ENCODE measurements around the gene S100A13.
A peak's percentile ranks its signal among the peaks of the same experiment; 100 is the strongest.
"Not testable (repeated sequence)": the region's sequence is repeated elsewhere in the genome, so short reads cannot be mapped to it uniquely, and the experiment has no call there.

S100A13 gene

DNA sequence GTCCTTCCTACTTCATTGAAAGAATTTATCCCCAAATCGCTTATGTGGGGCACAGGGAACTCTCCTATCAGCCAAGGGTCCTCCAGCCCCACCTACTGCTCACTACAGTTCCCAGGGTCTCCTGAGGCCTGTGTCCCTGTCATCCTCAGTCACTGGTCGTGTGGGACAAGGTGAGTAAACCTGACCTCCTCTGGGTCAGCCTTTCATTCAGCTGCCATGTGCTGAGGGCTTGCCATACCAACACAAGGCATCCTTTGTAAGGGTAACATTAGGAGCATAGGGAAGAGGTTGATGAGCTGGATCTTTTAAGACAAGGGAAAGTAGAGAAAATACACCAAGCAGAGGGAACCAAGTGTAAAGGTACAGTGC lies 20.0 kb upstream of the S100A13 start:
- DNase-seq, result no peak

DNA sequence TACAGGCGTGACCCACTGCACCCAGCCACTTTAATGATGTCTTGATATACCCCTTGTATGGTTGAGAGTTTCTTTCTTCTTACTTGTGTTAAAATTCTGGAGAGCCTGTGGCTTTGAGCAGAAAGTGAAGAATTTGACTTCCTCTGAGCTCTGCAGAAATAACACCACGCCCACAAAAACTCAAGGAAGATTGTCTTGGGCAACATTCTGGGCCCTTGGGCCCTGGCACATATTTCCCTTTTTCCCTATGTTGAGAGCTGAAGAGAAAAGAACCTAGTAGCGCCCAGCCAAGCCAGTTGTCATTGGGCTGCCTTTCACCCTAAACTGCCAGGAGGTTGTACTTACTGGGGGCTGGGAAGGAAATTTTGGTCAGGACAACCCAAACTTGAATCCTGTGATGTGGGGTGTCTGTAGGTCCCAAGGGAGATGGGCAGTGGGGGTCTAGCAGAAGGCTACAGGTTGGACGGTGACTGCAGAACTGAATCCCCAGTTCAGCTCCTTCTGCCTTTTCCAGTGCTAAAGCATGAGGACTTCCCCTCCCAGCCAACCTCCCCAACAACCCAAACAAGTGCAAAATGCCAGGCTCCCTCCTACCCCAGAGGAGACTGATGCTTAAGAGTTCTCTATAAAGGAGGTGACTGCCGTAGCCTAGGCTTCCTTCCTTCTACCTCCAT lies 19.5 kb upstream of the S100A13 start:
- DNase-seq, result no peak

- DNase-seq, result no peak
These were observed 16.5 kb upstream of the S100A13 start for GRCh38 chr1:153643816-153644215.

GRCh38 chr1:153643100-153643499 lies 15.8 kb upstream of the S100A13 start:
- DNase-seq, result no peak

DNA sequence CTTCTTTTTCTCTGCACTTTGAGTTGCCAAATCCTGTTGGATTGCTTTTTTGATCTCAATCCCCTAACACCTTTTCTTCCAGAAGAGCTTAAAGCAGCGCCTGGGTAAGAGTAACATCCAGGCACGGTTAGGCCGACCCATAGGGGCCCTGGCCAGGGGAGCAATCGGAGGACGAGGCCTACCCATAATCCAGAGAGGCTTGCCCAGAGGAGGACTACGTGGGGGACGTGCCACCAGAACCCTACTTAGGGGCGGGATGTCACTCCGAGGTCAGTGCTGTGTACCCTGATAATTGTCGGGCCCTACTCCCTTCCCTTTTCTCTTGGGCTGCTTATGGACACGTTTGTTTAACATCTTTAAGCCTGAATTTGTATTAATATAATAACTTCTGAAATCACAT lies 14.9 kb upstream of the S100A13 start:
- no peak for DNase-seq

- DNase-seq, result no peak
These were observed 13.6 kb upstream of the S100A13 start for GRCh38 chr1:153640861-153641260.

GRCh38 chr1:153640213-153640612 lies 12.9 kb upstream of the S100A13 start:
- not testable (repeated sequence) for DNase-seq

DNA sequence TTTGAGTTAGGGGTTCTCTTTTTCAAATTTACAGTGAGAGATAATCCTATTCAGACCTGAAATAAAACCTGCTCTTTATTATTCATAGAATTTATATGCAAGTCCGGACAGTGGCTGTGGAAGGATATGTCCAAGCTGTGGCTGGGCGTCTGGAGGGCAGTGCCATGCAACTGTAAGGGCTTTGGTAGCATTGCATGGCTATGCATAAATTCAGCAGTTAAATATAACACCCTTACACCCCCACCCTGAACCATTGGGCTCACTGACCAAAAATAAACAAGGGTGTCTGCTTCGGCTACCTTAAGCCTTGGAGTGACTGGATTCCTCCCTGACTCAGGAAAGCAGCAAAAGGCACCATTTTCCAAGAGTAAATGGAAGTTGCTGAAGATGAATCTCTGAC lies 12.0 kb upstream of the S100A13 start:
- DNase-seq, result no peak

DNA sequence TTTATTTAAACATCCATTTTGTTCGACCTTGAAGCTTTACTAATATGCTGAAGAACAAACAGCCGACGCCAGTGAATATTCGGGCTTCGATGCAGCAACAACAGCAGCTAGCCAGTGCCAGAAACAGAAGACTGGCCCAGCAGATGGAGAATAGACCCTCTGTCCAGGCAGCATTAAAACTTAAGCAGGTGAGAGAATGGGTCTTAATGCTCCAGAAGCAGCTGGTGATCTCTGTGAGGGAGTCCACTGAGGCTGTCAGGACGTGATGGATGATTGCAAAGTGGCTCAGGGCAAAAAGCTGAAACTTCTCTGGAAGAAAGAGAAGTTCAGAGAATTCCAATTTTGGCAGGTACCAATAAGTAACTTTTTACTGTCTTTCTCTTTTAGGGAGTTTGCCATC lies 11.0 kb upstream of the S100A13 start:
- no peak for DNase-seq

DNA sequence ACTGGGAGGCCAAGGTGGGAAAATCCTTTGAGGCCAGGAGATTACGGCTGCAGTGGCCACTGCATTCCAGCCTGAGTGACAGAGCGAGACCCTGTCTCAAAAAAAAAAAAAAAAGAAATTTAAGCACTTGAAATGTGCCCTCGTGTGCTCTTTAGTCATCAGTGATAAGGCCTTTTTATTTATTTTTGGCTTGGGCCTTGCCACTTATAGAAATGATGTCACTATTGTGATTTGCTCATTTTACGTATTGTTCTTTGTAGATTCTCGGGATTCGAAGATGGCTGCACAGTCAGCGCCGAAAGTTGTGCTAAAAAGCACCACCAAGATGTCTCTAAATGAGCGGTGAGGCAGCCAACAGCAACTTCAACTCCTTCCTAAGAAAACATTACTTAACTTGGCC lies 9.0 kb upstream of the S100A13 start:
- no peak for DNase-seq

- DNase-seq, result no peak
These were observed 8.6 kb upstream of the S100A13 start for GRCh38 chr1:153635872-153636271.

DNA sequence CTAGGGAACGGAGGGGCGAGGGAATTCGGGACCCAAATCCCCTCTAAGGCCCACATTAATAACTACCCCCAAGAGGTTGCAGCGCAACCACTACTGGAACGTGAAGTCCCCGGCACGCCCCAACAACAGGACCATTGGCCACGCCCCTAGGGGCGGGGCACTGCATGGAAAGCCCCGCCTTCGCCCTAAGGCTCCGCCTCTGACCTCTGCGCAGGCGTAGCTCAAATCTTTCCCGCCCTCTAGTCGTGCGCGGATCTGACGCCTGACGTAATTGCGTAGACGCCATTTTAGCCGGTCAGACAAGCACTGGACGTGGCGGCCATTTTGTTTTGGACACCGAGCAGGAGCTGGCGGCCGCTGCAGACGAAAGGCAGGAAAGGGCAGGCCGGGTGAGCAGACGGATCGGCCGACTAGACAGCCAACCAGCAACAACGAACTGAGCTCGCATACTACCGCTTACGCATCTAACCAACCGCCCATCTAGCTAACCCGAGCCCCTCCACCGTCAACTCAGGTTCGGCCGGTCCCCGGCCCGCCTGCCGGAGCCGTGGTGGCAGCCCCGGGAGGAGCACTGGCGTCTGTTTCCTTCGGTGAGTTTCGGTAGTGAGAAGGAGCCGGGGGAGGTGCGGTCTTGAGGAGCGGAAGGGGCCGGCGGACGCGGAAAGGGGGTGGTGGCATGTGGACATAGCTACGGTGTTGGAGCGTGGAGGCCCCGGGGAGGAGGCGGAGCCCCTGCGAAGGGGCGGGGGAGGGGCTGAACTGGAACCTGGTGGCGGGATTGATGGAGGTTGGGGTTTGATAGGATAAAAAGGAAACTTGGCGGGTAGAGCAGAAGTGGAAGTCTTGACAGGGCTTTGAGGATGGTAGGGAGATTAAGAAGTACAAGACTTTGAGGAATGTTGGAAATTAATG lies 6.7 kb upstream of the S100A13 start, which contains the start of gene CHTOP:
Gene CHTOP (plus strand): TSS at position 313 of the 912 bp plus-strand sequence. CDS start 2,523 bp downstream, outside the sequence.
- peak; percentile 94 for DNase-seq

DNA sequence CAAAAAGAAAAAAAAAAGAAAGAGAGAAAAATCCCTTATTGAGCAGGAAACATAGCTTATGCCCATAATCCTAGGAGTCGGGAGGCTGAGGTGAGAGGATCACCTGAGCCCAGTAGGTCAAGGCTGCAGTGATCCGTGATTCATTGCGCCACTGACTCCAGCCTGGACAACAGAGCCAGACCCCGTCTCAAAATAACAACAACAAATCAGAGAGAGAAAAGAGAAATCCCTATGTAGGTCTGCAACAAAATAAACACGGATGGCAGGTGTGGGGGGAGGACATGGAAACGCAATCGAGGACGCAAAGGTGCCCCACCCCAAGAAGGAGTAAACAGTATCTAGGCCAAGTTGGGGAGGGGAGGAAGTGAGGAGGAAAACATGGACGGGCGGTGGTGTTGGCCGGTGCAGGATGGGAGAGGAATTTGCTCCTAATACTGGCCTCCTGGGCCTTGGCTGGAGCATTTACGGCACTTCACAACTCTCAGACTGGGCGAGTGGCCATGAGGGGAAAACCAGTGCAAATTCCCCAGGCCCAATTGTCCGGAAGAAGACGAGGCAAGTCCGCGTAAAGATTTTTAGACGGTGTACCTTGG lies 6.0 kb upstream of the S100A13 start:
- DNase-seq, result no peak

- no peak for DNase-seq
These were observed 4.0 kb upstream of the S100A13 start for GRCh38 chr1:153631047-153632022.

- DNase-seq, result no peak
These were observed 3.1 kb upstream of the S100A13 start for GRCh38 chr1:153630384-153630783.

- DNase-seq, result no peak
These were observed 2.7 kb upstream of the S100A13 start for GRCh38 chr1:153629971-153630370.

- DNase-seq, result no peak
These were observed 2.0 kb upstream of the S100A13 start for GRCh38 chr1:153629343-153629665.

DNA sequence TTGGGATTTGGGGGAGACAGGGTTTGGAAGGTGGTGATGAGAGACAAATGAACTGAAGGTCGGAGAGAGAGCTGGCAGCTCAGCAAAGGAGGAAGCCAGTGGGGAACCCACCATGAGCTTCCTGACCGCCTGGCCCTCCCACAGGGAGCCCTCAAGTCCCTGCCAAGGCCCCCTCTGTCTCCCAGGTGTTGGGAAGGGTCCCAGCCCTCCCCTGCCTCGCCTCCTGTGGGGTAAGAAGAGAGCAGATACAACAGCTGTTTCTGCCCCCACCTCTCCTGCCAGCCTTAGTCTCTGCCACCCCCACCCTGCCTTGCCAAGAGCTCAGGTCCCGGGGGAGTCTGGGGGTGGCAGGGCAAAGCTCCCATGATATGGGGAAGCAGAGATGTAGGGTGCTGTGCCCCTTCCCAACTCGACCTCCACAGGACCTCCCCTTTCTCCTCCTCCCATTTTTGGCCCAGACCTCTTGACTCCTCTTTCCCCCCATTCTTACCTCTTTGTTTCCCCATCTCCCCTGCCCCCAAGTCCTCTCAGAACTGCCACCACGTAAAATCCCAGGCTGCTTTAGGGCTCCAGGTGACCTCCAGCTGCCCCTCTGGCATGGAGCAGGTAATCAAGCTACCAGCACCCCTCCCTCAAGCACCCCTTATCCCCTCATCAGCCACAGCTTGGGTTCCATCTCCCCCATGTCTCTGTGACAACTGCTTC lies 1.5 kb upstream of the S100A13 start:
- DNase-seq, result no peak

GRCh38 chr1:153627715-153628626 lies 666 bp upstream of the S100A13 start, which contains the start of gene S100A1:
TSS of gene S100A1 (plus strand) at chr1:153628434. CDS start at chr1:153630522, 2,088 bp downstream.
- no peak for DNase-seq

DNA sequence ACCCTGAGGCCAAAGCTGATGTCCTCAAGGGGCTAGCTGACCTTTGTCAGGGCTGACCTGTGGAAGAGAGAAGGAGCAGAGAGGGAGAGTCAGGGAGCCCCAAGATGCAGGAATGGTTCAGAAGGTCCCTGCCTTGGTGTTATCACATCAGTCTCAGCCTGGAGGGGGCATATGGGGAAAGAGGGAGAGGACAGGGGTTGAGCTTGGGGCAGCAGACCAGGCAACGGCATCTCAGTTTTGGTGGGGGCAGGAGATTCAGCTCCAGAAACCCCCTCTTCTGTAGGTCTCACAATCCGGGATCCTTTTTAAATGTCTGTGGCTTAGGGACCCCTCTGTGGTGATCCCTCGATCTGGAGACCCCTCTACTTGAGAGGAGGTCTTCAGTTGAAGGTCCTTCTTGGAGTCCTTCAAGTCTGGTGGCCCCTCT lies 815 bp downstream of the S100A13 start:
- DNase-seq, result no peak
